WTC11 (cell line): Measurements from ENCODE around the gene DRC3. TPM values are rescaled to one million over a fixed set of nuclear protein-coding genes. Genes with fewer than 3 reads are reported as not detected.

ENCODE experiments used
- ATAC-seq: fragments of 200-7000 bp; cut with Tn5 transposase; 2 replicates; pipeline ENCODE4 v1.10.0; 2021; ENCODE audit warnings: mild to moderate bottlenecking, moderate library complexity
- CTCF ChIA-PET: fragments of 300-600 bp; sonication (Branson Sonifier 250); formaldehyde crosslinking; loops from one replicate; lab custom pipeline; 2021; ENCODE audit warnings: antibody characterized with exemption; lab: Charles Lee
- POLR2A ChIA-PET: fragments of 350-600 bp; sonication (Branson Sonifier 250); formaldehyde crosslinking; loops from one replicate; lab custom pipeline; 2021; ENCODE audit warnings: antibody characterized with exemption; lab: Charles Lee
- DNase-seq: peaks from one replicate; pipeline ENCODE4 v3.0.0; 2021; ENCODE audit warnings: low spot score
- H3K27ac Mint-ChIP-seq: 2 replicates; pipeline ENCODE4 v1.8.0; 2021; ENCODE audit warnings: mixed read lengths
- H3K27me3 Mint-ChIP-seq: 2 replicates; pipeline ENCODE4 v1.8.0; 2021; ENCODE audit warnings: low read depth, mild to moderate bottlenecking, moderate library complexity, mixed read lengths
- H3K36me3 Mint-ChIP-seq: 2 replicates; pipeline ENCODE4 v1.8.0; 2021; ENCODE audit warnings: mixed read lengths
- H3K4me1 Mint-ChIP-seq: 2 replicates; pipeline ENCODE4 v1.8.0; 2022; ENCODE audit warnings: mixed read lengths
- H3K4me3 Mint-ChIP-seq: 2 replicates; pipeline ENCODE4 v1.8.0; 2021; ENCODE audit warnings: mild to moderate bottlenecking, moderate library complexity, mixed read lengths
- H3K9me3 Mint-ChIP-seq: 2 replicates; pipeline ENCODE4 v1.8.0; 2021; ENCODE audit warnings: mixed read lengths
- CBFB ChIP-seq: sonication (generic); formaldehyde crosslinking; IDR thresholded peaks from 2 replicates; pipeline ENCODE4 v1.8.1; 2022; ENCODE audit warnings: mild to moderate bottlenecking, low read depth, missing genetic modification reagents
- CREB1 ChIP-seq: sonication (generic); formaldehyde crosslinking; IDR thresholded peaks from 2 replicates; pipeline ENCODE4 v1.8.0; 2023; ENCODE audit warnings: mild to moderate bottlenecking, missing genetic modification reagents
- FOXK1 ChIP-seq: sonication (generic); formaldehyde crosslinking; IDR thresholded peaks from 2 replicates; pipeline ENCODE4 v1.8.0; 2022; ENCODE audit warnings: mild to moderate bottlenecking, moderate library complexity, missing genetic modification reagents
- FOXP1 ChIP-seq: sonication (generic); formaldehyde crosslinking; IDR thresholded peaks from 2 replicates; pipeline ENCODE4 v1.8.0; 2022; ENCODE audit warnings: missing genetic modification reagents, mild to moderate bottlenecking, moderate library complexity, borderline replicate concordance
- GABPB1 ChIP-seq: sonication (generic); formaldehyde crosslinking; IDR thresholded peaks from 2 replicates; pipeline ENCODE4 v1.8.1; 2023; ENCODE audit warnings: mild to moderate bottlenecking, missing genetic modification reagents
- GRHL2 ChIP-seq: fragments of 250-450 bp; sonication (Bioruptor Pico); IDR thresholded peaks from 2 replicates; pipeline ENCODE4 v1.8.0; 2022; ENCODE audit warnings: mild to moderate bottlenecking, moderate library complexity; ENCODE audit not compliant: insufficient replicate concordance, severe bottlenecking
- IRF1 ChIP-seq: sonication (generic); formaldehyde crosslinking; IDR thresholded peaks from 2 replicates; pipeline ENCODE4 v1.8.0; 2023; ENCODE audit warnings: missing genetic modification reagents
- NFATC4 ChIP-seq: fragments of 250-450 bp; sonication (Bioruptor Pico); IDR thresholded peaks from 2 replicates; pipeline ENCODE4 v1.9.0; 2021; ENCODE audit warnings: mild to moderate bottlenecking
- NFYB ChIP-seq: sonication (generic); formaldehyde crosslinking; conservative IDR thresholded peaks from 2 replicates; pipeline ENCODE4 v1.8.0; 2022; ENCODE audit warnings: low read depth, missing genetic modification reagents
- SMAD3 ChIP-seq: sonication (generic); formaldehyde crosslinking; IDR thresholded peaks from 2 replicates; pipeline ENCODE4 v1.8.0; 2022; ENCODE audit warnings: missing genetic modification reagents, mild to moderate bottlenecking, borderline replicate concordance
- ZBTB21 ChIP-seq: sonication (generic); formaldehyde crosslinking; IDR thresholded peaks from 2 replicates; pipeline ENCODE4 v1.8.1; 2023; ENCODE audit warnings: mild to moderate bottlenecking, missing genetic modification reagents, borderline replicate concordance
- ZNF138 ChIP-seq: sonication (generic); formaldehyde crosslinking; conservative IDR thresholded peaks from 2 replicates; pipeline ENCODE4 v1.8.1; 2022; ENCODE audit warnings: mild to moderate bottlenecking, moderate library complexity, missing genetic modification reagents
- ZNF232 ChIP-seq: sonication (generic); formaldehyde crosslinking; IDR thresholded peaks from 2 replicates; pipeline ENCODE4 v1.8.0; 2022; ENCODE audit warnings: mild to moderate bottlenecking, missing genetic modification reagents
- ZNF263 ChIP-seq: sonication (generic); formaldehyde crosslinking; IDR thresholded peaks from 2 replicates; pipeline ENCODE4 v1.8.1; 2022; ENCODE audit warnings: low read depth, mild to moderate bottlenecking, moderate library complexity, missing genetic modification reagents
- ZNF396 ChIP-seq: fragments of 250-450 bp; sonication (Bioruptor Pico); IDR thresholded peaks from 2 replicates; pipeline ENCODE4 v1.8.0; 2021; ENCODE audit warnings: mild to moderate bottlenecking, moderate library complexity, borderline replicate concordance
- total RNA-seq: library from RNA; stranded (reverse); gene quantifications from 3 replicates; pipeline ENCODE4 v1.2.3, GENCODE V29; 2021
- TF ChIP-seq, protein P1 (sequence below): fragments of 250-450 bp; sonication (Bioruptor Pico); IDR thresholded peaks from 2 replicates; pipeline ENCODE4 v2.1.2; 2022; ENCODE audit warnings: mild to moderate bottlenecking, moderate library complexity
- TF ChIP-seq, protein P2 (sequence below): sonication (generic); formaldehyde crosslinking; IDR thresholded peaks from 2 replicates; pipeline ENCODE4 v1.8.1; 2023; ENCODE audit warnings: mild to moderate bottlenecking, moderate library complexity, missing genetic modification reagents
- TF ChIP-seq, protein P3 (sequence below): fragments of 250-450 bp; sonication (Bioruptor Pico); IDR thresholded peaks from 2 replicates; pipeline ENCODE4 v1.9.0; 2021; ENCODE audit warnings: mild to moderate bottlenecking
- TF ChIP-seq, protein P4 (sequence below): sonication (generic); formaldehyde crosslinking; IDR thresholded peaks from 2 replicates; pipeline ENCODE4 v1.8.0; 2022; ENCODE audit warnings: mild to moderate bottlenecking, missing genetic modification reagents
- TF ChIP-seq, protein P5 (sequence below): sonication (generic); formaldehyde crosslinking; IDR thresholded peaks from 2 replicates; pipeline ENCODE4 v1.8.1; 2023; ENCODE audit warnings: mild to moderate bottlenecking, missing genetic modification reagents

Gene DRC3
- total RNA-seq, 1 experiment from 2014 or later, result 0.42 TPM

GRCh38 chr17:17972952-17973254, 241 bp downstream of the DRC3 start:
- 0 out of 2 replicates have a peak, but pooled peaks cover 6% of the 10 kb centered on the region for H3K4me1 Mint-ChIP-seq
- H3K27ac Mint-ChIP-seq, result no peak overlapping the region; the same call in 1 of the 2 replicates
- ChIA-PET CTCF (interaction anchor here (0.7 to 2.5 kb wide), 14 partner anchors 11 to 477 kb away, joined by 3 to 18 read pairs (median 5); partner anchors contain the start of gene RASD1), POLR2A (interaction anchor here (1.4 kb wide), 1 partner anchor 11 kb away, joined by 4 read pairs; no protein-coding TSS in a partner anchor)
- DNase-seq, result no peak
- H3K9me3 Mint-ChIP-seq, result no peaks in the 10 kb centered on the region
- H3K27me3 Mint-ChIP-seq, result no peaks in the 10 kb centered on the region; the same call in 1 of the 2 replicates
- no peak for ATAC-seq
- TF ChIP-seq IRF1 (CRISPR knock-in tag), result no peak
- TF ChIP-seq ZNF232 (CRISPR knock-in tag), result no peak
- TF ChIP-seq, protein P1, sequence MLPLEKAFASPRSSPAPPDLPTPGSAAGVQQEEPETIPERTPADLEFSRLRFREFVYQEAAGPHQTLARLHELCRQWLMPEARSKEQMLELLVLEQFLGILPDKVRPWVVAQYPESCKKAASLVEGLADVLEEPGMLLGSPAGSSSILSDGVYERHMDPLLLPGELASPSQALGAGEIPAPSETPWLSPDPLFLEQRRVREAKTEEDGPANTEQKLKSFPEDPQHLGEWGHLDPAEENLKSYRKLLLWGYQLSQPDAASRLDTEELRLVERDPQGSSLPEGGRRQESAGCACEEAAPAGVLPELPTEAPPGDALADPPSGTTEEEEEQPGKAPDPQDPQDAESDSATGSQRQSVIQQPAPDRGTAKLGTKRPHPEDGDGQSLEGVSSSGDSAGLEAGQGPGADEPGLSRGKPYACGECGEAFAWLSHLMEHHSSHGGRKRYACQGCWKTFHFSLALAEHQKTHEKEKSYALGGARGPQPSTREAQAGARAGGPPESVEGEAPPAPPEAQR, result no peak
- TF ChIP-seq GRHL2 (CRISPR knock-in tag), result no peak
- no peak for TF ChIP-seq CREB1
- TF ChIP-seq ZBTB21 (CRISPR knock-in tag), result no peak
- TF ChIP-seq ZNF396, result no peak
- no peak for TF ChIP-seq NFYB (CRISPR knock-in tag)
- TF ChIP-seq ZNF263 (CRISPR knock-in tag), result no peak
- TF ChIP-seq CBFB (CRISPR knock-in tag), result no peak
- TF ChIP-seq, protein P2, sequence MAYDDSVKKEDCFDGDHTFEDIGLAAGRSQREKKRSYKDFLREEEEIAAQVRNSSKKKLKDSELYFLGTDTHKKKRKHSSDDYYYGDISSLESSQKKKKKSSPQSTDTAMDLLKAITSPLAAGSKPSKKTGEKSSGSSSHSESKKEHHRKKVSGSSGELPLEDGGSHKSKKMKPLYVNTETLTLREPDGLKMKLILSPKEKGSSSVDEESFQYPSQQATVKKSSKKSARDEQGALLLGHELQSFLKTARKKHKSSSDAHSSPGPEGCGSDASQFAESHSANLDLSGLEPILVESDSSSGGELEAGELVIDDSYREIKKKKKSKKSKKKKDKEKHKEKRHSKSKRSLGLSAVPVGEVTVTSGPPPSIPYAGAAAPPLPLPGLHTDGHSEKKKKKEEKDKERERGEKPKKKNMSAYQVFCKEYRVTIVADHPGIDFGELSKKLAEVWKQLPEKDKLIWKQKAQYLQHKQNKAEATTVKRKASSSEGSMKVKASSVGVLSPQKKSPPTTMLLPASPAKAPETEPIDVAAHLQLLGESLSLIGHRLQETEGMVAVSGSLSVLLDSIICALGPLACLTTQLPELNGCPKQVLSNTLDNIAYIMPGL (CRISPR knock-in tag), result no peak
- TF ChIP-seq, protein P3, sequence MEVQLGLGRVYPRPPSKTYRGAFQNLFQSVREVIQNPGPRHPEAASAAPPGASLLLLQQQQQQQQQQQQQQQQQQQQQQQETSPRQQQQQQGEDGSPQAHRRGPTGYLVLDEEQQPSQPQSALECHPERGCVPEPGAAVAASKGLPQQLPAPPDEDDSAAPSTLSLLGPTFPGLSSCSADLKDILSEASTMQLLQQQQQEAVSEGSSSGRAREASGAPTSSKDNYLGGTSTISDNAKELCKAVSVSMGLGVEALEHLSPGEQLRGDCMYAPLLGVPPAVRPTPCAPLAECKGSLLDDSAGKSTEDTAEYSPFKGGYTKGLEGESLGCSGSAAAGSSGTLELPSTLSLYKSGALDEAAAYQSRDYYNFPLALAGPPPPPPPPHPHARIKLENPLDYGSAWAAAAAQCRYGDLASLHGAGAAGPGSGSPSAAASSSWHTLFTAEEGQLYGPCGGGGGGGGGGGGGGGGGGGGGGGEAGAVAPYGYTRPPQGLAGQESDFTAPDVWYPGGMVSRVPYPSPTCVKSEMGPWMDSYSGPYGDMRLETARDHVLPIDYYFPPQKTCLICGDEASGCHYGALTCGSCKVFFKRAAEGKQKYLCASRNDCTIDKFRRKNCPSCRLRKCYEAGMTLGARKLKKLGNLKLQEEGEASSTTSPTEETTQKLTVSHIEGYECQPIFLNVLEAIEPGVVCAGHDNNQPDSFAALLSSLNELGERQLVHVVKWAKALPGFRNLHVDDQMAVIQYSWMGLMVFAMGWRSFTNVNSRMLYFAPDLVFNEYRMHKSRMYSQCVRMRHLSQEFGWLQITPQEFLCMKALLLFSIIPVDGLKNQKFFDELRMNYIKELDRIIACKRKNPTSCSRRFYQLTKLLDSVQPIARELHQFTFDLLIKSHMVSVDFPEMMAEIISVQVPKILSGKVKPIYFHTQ, result no peak
- no peak for TF ChIP-seq FOXK1 (CRISPR knock-in tag)
- TF ChIP-seq, protein P4, sequence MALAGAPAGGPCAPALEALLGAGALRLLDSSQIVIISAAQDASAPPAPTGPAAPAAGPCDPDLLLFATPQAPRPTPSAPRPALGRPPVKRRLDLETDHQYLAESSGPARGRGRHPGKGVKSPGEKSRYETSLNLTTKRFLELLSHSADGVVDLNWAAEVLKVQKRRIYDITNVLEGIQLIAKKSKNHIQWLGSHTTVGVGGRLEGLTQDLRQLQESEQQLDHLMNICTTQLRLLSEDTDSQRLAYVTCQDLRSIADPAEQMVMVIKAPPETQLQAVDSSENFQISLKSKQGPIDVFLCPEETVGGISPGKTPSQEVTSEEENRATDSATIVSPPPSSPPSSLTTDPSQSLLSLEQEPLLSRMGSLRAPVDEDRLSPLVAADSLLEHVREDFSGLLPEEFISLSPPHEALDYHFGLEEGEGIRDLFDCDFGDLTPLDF (CRISPR knock-in tag), result no peak
- TF ChIP-seq, protein P5, sequence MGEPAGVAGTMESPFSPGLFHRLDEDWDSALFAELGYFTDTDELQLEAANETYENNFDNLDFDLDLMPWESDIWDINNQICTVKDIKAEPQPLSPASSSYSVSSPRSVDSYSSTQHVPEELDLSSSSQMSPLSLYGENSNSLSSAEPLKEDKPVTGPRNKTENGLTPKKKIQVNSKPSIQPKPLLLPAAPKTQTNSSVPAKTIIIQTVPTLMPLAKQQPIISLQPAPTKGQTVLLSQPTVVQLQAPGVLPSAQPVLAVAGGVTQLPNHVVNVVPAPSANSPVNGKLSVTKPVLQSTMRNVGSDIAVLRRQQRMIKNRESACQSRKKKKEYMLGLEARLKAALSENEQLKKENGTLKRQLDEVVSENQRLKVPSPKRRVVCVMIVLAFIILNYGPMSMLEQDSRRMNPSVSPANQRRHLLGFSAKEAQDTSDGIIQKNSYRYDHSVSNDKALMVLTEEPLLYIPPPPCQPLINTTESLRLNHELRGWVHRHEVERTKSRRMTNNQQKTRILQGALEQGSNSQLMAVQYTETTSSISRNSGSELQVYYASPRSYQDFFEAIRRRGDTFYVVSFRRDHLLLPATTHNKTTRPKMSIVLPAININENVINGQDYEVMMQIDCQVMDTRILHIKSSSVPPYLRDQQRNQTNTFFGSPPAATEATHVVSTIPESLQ (CRISPR knock-in tag), result no peak
- TF ChIP-seq ZNF138 (CRISPR knock-in tag), result no peak
- TF ChIP-seq FOXP1, result no peak
- no peak for TF ChIP-seq SMAD3 (CRISPR knock-in tag)
- TF ChIP-seq GABPB1, result no peak
- no peak for TF ChIP-seq NFATC4
- no peaks in the 10 kb centered on the region for H3K36me3 Mint-ChIP-seq
- H3K4me3 Mint-ChIP-seq, result peak overlapping the region; percentile 91
